HG03097 (cell line): ENCODE measurements around the gene EPN3.

ENCODE experiments used
- ATAC-seq: cut with Tn5 transposase; IDR thresholded peaks from one replicate; pipeline ENCODE4 v1.9.1; 2021; ENCODE audit not compliant: unreplicated experiment, low FRiP score

EPN3 gene

GRCh38 chr17:50585346-50585745 lies 52.8 kb downstream of the EPN3 start:
- no peak for ATAC-seq

GRCh38 chr17:50585891-50586290 lies 53.4 kb downstream of the EPN3 start:
- no peak for ATAC-seq

DNA sequence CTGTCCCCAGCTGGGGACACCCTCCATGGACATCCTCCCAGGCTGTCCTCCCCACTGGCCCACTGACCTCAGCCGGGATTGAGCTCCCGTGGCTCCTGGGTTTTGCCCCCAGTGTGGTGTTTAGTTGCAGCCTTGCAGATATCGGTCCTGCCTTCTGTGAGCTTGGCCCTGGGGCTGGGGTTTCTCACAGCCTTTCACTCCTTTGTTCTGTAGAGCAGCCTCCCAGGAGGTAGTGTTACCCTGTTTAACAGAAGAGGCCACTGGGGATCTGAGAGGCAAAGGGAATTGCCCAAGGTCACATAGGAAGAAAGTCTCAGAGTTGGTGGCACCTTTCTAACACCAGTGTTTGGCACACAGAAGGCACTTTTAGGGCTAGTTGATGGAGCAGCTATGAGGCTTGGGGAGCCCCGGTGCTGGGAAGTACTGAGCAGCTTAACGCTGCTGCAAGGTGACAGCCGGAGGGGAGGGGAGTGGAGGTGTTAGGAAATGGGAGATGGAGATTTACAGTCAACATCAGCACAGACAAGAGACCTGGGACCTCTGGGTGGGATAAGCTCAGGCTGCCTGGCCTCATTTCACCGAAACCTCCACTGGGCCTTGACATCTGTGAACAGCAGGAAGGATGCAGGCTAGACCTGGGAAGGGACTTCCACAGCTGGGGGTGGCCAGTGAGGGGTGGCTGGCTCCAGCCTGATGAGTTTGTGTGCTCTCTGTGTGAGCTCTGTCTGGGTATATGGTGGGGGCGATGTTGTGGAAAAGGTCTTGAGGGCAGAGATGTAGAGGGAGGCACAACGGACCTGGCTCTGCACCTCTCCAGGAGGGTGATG lies 54.1 kb downstream of the EPN3 start:
- no peak for ATAC-seq

GRCh38 chr17:50587571-50587970 lies 55.0 kb downstream of the EPN3 start:
- ATAC-seq, result no peak

DNA sequence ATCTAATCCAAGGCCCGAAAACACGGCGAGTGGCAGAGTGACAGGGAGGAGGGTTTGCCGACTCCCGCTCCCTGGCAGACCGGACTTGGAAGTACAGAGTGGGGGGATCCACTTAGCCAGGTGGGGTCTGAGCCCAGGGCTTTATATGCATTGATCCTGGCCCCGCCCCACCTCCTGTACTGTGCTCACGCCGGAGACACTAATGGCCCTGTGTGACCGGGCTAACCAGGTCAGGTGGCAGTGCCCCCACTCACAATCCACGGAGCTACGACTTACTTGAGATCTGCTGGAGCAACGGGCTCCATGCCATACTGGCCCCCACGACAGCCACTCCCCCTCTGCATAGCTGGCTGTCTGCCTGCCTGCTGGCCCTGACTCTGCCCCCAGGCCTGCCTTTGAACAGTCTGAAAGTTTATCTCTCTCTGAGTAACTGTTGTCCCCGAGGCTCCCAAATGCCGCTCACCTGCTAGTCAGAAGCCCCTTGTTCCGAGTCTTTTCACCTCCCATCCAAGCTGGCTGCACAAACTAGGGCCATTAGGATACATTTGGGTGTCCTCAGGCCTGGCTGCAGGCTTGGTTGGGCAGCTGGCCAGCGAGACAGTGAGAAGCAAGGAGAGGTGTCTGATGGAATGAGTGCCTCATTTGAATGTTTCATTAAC lies 56.0 kb downstream of the EPN3 start:
- no peak for ATAC-seq

GRCh38 chr17:50589095-50589705 lies 56.7 kb downstream of the EPN3 start:
- ATAC-seq, result no peak

GRCh38 chr17:50590946-50591737 lies 58.6 kb downstream of the EPN3 start:
- ATAC-seq, result no peak

GRCh38 chr17:50593321-50593720 lies 60.8 kb downstream of the EPN3 start:
- no peak for ATAC-seq
